MM.1S (cell line): ENCODE measurements around the gene BZW2.

ENCODE experiments used
- CTCF ChIP-seq: fragments of 300-600 bp; sonication (generic); IDR thresholded peaks from 2 replicates; pipeline ENCODE4 v1.5.1; 2016; ENCODE audit warnings: antibody characterized with exemption, low read length, mixed read lengths
- EZH2 ChIP-seq: fragments of 300-600 bp; sonication (generic); optimal IDR thresholded peaks from 2 replicates; pipeline ENCODE3; 2017; ENCODE audit warnings: low read depth, mild to moderate bottlenecking, antibody characterized with exemption, low read length, mixed read lengths

DNA sequence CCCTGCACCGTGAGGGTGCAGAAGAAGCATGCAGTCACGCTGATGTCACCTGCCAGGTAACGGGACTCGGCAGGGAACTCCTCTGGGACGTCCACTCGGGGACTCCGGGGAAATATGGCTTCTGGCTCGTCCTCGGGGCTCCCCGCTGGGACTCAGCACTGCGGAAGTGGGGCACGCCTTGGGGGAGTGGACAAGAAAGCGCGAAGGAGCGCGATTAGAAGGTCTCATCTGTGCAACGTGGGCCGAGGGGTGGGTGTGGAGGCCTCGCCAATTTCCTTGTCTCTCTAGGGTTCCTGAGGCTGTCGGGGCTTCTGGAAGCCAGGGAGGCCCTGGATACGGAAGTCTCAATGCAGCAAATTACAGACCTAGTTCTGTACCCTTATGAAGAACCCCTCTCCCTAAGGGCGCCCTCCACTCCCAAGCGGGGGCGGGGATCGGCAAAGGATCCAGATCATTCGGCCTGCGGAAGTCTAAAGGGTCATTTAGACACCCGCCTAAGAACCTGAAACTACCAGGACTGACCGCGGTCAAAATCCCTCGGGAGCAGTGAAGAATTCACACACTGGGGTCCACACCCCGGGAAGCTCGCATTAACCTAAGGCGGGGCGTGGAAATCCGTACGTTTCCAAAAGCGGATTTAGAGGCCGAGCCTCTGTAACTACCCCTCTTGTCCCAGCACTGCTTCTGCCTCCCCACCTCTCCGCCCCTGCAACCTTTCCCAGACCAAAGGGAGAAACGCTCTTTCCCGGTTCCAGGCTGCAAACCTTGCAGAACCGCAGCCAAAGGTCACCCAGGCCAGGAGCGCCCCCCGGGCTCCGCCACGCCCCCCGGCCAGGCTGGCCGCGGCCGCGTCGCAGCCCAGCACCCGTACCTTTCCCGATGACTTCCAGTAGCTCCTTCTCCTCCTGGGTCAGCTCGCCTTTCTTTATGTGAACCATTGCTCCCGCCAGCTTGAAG, 1.1 kb upstream of the BZW2 start:
- no peak for TF ChIP-seq CTCF
- no peak for TF ChIP-seq EZH2
